Fibroblast of skin of right biceps (primary cell): ENCODE data around the gene MAPT.
"Not testable (repeated sequence)": the region's sequence is repeated elsewhere in the genome, so short reads cannot be mapped to it uniquely, and the experiment has no call there.

Source experiments
- DNase-seq: peaks from one replicate; pipeline ENCODE4 v3.0.0-alpha.2; 2013

Gene MAPT

GRCh38 chr17:45996282-45996937 is 102.1 kb downstream of the MAPT start:
- DNase-seq = no peak

- no peak for DNase-seq
These were observed 102.8 kb downstream of the MAPT start for GRCh38 chr17:45997166-45997565.

- DNase-seq = peak; percentile 51
These were observed 103.3 kb downstream of the MAPT start for GRCh38 chr17:45997624-45998023.

GRCh38 chr17:45998987-45999899 is 104.9 kb downstream of the MAPT start, which contains the start of gene STH:
STH (plus strand) TSS chr17:45999250; CDS start chr17:45999280, 30 bp downstream.
- no peak for DNase-seq

- no peak for DNase-seq
These were observed 105.5 kb downstream of the MAPT start for GRCh38 chr17:45999900-46000290.

- no peak for DNase-seq
These were observed 105.9 kb downstream of the MAPT start for GRCh38 chr17:46000292-46000691.

GRCh38 chr17:46000757-46001156 is 106.4 kb downstream of the MAPT start:
- DNase-seq = no peak

GRCh38 chr17:46001390-46002310 is 107.3 kb downstream of the MAPT start:
- DNase-seq = no peak

GRCh38 chr17:46002311-46002972 is 108.1 kb downstream of the MAPT start:
- DNase-seq = peak; percentile 52

- DNase-seq = no peak
These were observed 108.6 kb downstream of the MAPT start for GRCh38 chr17:46002973-46003316.

- DNase-seq = no peak
These were observed 109.8 kb downstream of the MAPT start for GRCh38 chr17:46003907-46004748.

GRCh38 chr17:46006082-46006481 is 111.7 kb downstream of the MAPT start:
- DNase-seq = not testable (repeated sequence)

- DNase-seq = no peak
These were observed 113.2 kb downstream of the MAPT start for GRCh38 chr17:46007461-46007965.

- DNase-seq = no peak
These were observed 114.2 kb downstream of the MAPT start for GRCh38 chr17:46008591-46008990.

GRCh38 chr17:46009681-46010596 is 115.6 kb downstream of the MAPT start:
- no peak for DNase-seq

- no peak for DNase-seq
These were observed 116.3 kb downstream of the MAPT start for GRCh38 chr17:46010597-46011186.

GRCh38 chr17:46011711-46012505 is 117.6 kb downstream of the MAPT start:
- no peak for DNase-seq

GRCh38 chr17:46012506-46013079 is 118.2 kb downstream of the MAPT start:
- no peak for DNase-seq

- no peak for DNase-seq
These were observed 118.8 kb downstream of the MAPT start for GRCh38 chr17:46013127-46013501.
